Measurements from ENCODE around the gene GDF7.

DNA sequence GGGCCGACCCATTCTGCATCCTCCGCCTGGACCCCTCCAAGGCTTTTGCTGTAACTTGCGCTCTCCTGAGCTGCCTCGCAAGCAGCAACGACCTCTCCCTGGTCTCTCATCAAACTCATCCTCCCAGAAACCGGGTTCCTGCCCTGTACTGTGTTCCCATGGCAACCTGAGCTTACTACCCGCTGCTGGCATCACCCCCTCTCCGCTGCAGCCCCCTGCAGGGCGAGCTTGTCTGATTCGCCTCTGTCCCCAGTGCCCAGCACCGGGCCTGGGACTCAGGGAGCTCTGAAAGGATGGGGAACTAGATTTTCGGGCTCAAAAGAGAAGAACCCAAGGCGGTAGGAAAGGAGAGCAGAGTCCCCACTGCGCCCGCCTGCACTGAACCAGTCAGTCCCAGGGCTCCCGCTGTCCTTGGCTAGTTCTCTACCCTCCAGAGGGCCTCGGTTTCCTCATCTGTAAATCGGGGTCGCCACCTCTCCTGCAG is 16.5 kb upstream of the GDF7 start:
- TF ChIP-seq EP300 (IDR thresholded peaks at IDR 0.05; ENCODE audit: borderline replicate concordance in 1 of 2, control insufficient read depth in 1 of 2, low read depth in 2 of 2, low read length in 2 of 2) (no peak), BRCA1 (IDR thresholded peaks at IDR 0.05; ENCODE audit: low read depth, low read length) (no peak)
